HG02642 (cell line): ENCODE results near the gene FBLN1.
"Not testable (repeated sequence)": the region's sequence is repeated elsewhere in the genome, so short reads cannot be mapped to it uniquely, and the experiment has no call there.

Experiments used
- ATAC-seq: cut with Tn5 transposase; IDR thresholded peaks from one replicate; pipeline ENCODE4 v1.9.1; 2021; ENCODE audit warnings: mild to moderate bottlenecking; ENCODE audit not compliant: unreplicated experiment, poor library complexity

Gene FBLN1, protein sequence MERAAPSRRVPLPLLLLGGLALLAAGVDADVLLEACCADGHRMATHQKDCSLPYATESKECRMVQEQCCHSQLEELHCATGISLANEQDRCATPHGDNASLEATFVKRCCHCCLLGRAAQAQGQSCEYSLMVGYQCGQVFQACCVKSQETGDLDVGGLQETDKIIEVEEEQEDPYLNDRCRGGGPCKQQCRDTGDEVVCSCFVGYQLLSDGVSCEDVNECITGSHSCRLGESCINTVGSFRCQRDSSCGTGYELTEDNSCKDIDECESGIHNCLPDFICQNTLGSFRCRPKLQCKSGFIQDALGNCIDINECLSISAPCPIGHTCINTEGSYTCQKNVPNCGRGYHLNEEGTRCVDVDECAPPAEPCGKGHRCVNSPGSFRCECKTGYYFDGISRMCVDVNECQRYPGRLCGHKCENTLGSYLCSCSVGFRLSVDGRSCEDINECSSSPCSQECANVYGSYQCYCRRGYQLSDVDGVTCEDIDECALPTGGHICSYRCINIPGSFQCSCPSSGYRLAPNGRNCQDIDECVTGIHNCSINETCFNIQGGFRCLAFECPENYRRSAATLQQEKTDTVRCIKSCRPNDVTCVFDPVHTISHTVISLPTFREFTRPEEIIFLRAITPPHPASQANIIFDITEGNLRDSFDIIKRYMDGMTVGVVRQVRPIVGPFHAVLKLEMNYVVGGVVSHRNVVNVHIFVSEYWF

DNA sequence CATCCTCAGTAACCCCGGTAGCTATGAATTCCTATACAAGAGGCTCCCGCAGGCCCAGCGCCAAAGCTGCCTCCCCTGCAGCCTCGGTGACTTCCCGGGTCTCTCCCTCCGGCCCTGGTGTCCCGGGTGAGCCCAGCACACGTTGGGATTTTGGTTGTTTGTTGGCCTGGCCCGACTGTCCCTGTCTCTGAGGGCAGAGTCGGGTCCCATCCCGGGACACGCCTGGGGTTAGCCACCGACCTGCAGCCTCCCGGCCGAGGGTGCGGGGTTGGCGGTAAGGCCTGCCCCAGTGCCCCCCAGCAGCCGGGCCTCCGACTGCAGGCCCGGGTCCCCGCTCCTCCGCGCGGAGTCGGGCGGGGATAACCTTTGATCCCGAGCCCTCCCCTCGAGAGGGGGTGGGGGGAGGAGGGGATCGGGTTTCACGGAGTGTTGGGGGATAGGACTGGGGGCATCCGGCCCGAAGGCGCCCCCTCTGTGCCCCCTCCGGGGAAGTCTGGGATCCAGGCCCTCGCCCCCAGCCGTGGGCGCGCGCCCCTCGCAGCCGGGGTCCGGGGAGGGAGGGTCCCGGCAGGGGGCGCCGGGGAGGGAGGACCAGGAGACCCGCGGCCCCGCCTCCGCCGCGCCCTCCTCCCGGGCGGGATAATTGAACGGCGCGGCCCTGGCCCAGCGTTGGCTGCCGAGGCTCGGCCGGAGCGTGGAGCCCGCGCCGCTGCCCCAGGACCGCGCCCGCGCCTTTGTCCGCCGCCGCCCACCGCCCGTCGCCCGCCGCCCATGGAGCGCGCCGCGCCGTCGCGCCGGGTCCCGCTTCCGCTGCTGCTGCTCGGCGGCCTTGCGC lies at the start of gene FBLN1:
Gene FBLN1 (plus strand): TSS at position 669 of the 835 bp plus-strand sequence. CDS start 103 bp downstream, at position 772.
- no peak for ATAC-seq

DNA sequence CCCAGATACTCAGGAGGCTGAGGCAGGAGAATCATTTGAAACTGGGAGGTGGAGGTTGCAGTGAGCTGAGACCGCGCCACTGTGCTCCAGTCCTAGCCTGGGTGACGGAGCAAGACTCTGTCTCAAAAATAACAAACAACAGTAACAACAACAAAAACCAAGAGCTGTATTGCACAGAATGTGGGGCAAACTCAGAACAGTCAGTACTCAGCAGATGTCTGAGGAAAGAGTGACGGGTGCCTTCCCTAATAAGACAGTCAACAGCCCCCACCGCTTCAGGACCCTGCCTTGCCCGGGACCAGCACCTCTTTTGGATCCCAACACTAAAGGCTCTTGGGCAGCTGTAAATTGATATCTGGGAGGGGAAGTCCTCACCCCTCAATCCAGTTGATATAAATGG lies 48.9 kb upstream of the FBLN1 start:
- ATAC-seq = no peak

DNA sequence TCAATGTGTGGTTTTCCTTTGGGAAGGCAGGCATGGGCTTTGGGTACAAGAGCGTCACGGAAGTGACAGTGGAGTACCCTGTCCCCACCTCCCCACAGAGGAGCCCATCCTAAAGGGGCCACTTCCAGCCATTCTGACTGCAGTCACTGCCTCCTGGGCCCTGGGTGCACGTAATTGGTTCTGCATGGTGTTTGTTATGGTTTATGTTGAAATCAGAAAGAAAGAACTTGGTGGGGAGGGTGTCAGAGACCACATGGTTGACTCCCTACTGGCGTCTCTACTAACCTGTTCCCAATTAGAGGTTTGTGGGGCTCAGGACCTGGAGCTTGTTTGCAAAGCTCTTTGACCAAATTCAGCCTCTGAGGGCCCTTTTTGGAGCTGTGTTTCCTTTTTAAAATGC lies 48.4 kb upstream of the FBLN1 start:
- ATAC-seq = no peak

DNA sequence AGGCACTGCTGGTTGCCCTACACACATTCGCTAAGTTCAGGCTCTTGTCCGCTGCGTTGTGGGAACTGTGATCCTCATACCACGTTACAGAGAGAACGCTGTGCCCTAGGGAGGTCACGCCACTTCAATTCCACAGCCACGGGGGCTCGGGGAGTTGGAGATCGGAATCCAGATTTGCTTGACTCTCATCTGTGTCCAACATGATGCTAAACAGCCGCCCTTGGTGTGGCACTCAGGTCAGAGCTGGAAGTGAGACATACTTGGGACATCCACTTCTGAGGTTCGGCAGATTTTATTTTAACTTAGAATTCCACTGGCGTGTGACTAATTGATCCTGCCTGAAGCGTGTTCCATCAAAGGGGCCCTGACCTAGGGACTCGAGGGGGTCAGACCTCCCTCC lies 47.5 kb upstream of the FBLN1 start:
- ATAC-seq = no peak

DNA sequence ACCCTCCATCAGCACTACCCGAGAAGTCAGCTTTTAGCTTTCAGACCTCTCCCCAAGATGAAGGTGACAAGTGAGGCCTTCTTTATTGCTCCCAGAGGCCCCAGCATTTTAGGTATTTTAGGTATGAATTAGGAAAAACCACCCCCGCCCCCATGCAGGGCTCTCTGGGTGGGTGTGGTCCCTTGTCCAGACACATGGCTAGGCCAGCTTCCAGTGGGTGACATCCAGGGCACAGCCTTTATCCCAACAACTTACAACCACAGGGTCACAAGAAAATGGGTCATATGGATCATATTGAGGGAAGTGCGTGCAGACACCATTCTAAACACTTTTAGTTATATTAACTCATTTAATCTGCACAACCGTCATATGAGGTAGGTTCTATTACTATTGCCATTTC lies 47.1 kb upstream of the FBLN1 start:
- no peak for ATAC-seq

DNA sequence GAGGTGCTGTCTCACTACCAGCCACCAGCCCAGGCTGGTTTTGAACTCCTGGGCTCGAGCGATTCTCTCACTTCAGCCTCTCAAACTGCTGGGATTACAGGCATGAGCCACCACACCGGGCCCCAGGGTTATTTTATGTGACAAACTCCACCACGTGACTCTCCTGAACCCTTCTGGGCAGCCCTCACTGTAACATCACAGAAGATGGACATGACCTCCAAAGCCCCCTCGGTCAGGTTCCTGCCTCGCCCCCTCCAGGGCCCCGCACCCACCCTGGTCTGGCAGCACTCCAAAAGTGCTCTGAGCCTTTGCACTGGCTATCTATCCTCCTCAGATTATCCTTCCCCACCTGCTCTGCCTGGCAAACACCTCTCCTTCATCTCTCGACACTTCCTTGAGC lies 45.9 kb upstream of the FBLN1 start:
- ATAC-seq = no peak

DNA sequence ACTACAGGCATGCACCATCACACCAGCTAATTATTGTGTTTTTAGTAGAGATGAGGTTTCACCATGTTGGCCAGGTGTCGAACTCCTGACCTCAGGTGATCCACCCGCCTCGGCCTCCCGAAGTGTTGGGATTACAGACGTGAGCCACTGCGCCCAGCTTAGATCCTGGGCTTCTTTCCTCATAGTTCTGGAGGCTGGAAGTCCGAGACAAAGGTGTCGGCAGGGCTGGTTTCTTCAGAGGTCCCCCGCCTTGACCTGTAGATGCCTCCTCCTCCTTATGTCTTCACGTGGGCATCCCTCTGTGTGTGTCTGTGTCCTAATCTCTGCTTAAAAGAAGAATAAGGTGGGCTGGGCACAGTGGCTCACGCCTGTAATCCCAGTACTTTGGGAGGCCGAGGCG lies 44.2 kb upstream of the FBLN1 start:
- ATAC-seq = no peak

DNA sequence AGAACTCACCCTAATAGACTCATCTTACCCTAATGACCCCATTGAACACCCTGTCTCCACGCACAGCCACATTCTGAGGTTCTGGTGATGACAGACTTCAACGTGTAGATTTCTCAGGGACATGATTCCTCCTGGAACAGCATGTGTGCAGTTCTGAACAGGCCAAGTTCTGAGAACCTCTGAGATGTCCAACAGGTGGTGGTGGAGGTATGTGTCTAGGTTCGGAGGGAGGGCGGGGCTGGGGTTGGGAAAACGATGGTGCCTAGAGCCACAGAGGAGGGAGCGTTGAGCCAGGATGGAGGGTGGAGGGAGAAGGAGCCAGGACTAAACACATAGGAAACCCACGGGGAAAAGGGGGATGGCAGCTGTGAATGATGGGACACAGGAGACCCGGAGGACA lies 43.4 kb upstream of the FBLN1 start:
- ATAC-seq = no peak

DNA sequence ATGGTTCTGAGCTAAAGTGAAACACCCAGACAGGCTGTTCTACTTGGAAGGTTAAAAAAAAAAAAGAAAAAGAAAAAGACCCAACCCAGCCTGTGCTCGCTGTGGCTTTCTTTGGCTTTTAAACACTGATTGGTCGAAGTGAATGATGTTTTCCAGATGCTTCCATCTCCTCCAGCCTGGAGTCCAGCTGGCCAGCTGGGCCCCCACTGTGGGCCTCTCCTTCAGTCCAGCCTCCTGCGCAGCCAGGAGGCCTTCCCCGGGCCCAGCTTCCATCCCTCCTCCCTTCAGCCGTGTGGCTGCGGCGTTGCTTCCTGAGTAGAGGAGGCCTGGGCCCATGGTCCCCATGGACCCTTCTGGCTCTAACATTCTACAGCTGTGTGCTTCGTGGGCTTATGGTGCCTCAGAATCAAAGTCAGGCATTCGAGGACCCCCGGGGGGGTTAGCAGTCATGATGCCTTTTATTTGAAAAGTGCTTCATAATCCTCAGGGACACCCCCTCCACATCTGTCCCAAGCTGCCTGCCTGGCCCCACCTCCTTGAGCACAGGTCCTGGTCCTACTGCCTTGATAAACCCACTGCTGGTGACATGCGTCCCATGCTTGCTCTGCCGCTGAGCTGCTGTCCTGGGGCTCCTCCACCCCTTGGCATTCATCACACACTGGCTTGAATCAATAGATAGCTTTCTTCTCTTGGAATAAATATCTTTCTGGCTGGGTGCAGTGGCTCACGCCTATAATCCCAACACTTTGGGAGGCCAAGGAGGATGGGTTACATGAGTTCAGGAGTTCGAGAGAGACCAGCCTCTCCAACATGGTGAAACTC lies 42.2 kb upstream of the FBLN1 start:
- no peak for ATAC-seq

DNA sequence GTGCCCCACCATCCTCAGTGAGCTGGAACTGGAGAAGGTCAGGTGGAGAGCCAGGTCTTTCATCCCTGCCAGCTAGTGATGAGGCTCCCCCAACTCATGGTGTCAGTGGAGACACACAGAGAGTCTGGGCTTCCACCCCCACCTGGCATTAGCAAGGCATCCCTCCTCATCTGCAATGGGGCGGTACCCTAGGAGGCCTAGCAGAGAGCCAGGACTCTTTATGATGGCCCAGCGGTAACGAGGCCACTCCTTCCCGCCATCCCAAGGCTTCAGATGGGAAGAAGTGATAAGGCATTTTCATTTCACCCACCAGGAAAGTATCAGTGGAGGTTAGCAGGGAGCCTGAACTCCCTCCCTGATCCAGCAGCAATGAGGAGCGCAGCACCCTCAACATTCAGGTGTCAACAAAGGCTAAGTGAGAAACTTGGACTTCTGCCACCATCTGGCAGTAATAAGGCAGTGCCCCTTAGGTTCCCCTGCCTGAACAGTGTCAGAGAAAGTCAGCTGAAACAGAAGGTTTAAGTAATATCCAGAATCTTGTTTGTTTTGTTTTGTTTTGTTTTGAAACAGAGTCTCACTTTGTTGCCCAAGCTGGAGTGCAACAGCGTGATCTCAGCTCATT lies 40.5 kb upstream of the FBLN1 start:
- no peak for ATAC-seq

DNA sequence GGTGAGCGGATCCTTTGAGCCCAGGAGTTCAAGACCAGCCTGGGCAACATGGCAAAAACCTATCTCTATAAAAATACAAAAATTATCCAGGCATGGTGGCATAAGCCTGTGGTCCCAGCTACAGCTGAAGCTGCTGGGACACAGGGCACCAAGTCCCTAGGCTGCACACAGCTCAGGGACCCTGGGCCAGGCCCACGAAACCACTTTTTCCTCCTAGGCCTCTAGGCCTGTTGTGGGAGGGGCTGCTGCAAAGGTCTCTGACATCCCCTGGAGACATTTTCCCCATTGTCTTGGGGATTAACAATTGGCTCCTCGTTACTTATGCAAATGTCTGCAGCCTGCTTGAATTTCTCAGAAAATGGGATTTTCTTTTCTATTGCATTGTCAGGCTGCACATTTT lies 39.0 kb upstream of the FBLN1 start:
- ATAC-seq = not testable (repeated sequence)

DNA sequence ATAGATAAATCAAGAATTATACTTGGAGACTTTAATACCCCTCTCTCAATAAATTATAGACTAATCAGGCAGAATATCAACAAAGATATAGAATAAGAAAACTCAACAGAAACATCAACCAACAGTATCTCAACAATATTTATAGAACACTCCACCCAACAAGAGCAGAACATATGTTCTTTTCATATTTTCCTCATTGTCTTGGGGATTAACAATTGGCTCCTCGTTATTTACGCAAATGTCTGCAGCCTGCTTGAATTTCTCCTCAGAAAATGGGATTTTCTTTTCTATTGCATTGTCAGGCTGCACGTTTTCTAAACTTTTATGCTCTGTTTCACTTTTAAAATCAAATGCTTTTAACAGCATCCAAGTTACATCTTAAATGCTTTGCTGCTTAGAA lies 37.0 kb upstream of the FBLN1 start:
- ATAC-seq = no peak

DNA sequence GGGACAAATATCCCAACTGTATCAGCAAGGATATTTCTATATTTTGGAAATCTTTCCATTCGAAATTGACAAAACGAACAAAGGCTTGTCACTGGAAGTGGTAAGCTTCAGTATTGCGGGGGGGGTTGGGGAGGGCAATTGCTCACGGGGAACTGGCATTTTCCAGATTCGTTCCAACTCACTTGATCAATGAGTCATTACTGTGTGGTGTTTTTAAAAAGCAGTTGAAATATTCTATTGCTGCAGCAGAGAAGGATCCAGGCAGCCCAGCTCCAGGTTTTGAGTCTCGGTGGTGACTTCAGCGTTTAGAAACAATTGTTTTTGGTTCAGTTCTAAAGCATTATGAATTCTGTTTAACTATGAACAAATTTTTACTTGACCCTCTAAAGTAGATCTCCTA lies 33.8 kb upstream of the FBLN1 start:
- ATAC-seq = no peak

DNA sequence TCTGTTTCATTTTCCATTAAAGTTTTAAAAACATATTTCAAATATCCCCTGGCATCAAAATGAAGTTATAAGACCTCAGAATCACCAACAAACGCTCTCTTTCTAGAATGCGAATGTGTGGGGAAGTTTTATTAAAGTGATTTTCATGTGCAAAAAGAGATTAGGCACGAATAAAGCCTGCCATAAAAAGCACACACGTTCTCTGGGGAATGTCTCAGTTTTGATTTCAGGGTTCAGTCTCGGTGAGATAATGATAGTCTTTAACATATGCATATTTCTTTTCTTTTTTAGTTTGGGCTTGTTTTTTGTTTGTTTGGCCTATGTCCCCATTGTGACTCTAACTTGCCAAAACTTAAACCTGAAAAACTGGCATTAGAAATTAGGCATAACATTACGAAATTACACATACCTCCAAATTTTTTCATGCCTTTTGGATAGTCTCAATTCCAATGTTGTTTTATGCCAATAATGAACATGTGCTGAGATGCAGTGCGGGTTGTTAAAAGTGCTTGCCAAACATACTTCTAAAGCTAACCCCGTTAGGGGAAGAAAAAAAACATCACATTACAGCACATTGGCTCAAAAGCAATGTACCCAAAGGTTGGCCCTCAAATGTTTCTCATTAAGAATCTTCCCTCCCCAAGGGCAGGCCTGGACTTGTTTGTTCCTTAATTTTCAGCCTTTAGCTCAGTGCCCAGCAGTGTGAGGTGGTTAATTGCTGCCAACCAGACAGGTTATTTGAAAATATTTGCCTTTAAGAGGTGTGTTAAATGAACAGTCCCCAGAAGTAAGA lies 33.2 kb upstream of the FBLN1 start:
- no peak for ATAC-seq

DNA sequence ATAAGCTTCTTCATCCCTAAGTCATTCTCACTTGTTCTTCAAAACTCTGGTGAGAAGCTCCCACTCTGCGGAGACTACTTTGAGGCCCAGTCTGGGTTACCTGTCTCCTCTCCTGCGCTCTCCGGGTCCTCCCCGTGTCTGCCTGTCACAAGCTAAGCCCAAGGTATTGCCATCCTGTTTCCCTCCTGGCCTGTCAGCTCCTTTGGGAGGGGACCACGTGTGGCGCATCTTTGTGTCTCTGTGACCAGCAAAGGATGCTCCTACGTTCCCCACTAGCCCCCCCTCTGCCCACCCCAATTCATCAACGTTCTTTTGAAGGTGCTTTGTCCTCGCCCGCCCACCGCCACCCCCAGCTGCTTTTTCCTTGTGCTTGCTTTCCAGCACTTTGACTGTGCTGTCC lies 31.8 kb upstream of the FBLN1 start:
- no peak for ATAC-seq

DNA sequence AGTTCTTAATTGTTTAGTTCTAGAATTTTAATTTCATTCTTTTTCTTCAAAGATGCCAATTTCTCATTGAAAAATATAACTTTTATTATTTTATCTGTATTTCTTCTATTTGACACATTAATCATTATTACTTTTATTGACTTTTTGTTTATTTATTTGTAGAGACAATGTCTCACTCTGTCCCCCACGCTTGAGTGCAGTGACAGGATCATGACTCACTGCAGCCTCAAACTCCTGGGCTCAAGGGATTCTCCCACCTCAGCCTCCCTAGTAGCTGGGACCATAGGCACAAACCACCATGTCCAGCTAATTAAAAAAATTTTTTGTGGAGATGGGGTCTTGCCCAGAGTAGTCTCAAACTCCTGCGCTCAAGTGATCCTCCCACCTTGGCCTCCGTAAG lies 30.3 kb upstream of the FBLN1 start:
- no peak for ATAC-seq

DNA sequence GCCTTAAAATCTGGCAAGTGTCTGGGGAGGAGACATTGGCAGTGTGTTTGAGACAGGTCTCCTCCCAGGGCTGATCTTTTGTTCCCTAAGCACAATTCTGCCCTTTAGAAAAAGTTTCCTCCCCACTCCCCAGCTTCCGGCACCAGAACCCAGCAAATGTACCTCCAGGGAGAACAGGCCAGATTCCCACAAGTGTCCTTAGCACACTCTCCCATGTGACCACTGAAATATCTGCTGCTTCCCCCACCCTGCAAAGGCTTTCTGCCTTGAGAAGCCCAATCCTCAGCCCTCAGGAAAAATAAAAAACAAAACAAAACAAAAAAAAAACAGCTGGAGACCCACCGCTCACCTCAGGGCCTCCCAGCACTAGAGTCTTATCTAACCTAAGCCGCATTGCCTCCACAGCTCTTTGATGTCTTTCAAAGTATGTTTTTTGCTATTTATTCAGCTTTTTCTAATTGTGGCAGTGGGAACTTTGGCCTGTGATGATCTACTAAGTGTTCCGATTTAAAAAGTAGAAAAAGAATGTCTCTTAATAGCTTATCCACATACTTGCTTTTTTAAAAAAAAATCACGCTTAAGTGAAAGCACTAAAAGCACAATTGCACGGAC lies 29.0 kb upstream of the FBLN1 start:
- no peak for ATAC-seq

DNA sequence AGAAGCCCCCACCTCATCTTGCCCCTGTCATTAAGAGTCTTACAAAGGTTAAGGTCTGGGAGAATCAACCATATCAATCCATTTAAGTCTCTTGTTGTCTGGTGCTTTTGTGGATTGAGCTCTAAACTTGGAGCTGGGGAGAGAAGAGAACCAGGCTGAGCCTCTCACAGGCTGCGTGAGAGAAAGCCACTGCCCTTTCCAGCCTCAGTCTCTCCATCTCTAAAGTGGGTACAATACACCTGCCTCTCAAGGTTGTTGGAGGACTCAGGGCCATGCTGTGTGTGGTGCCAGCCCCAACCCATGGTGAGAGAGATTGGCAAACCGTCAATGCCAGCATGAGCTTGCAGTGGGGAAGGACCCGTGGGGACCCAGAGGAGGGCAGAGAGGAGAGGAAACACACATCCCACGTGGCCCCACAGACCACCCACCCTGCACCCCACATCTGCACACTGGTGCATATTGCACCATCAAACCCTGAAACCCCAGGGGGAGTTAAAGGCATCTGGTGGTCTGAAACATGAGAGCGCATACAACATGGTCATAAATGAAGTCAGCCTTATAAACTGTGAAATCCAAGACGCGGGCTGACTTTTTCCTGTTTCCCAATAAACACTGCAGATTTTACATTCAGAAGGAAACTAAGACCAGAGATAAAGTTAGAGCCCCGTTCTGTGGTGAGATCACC lies 27.5 kb upstream of the FBLN1 start:
- ATAC-seq = no peak
